IMR-90 (cell line): ENCODE results near the gene OPCML.

Source experiments
- CEBPB ChIP-seq: IDR thresholded peaks from 2 replicates; pipeline ENCODE4 v1.6.1; 2012; ENCODE audit warnings: low read depth, low read length, improper control_type of control experiment
- CHD1 ChIP-seq: IDR thresholded peaks from 2 replicates; pipeline ENCODE4 v1.6.1; 2012; ENCODE audit warnings: low read depth, low read length, improper control_type of control experiment
- CTCF ChIP-seq: conservative IDR thresholded peaks from 2 replicates; pipeline ENCODE4 v1.5.1; 2012; ENCODE audit warnings: mild to moderate bottlenecking, low read depth, low read length, improper control_type of control experiment
- FOS ChIP-seq: fragments of 150-350 bp; IDR thresholded peaks from 2 replicates; pipeline ENCODE4 v1.6.1; 2016; ENCODE audit warnings: low read depth, low read length
- MAFK ChIP-seq: IDR thresholded peaks from 2 replicates; pipeline ENCODE4 v1.6.1; 2012; ENCODE audit warnings: low read depth, low read length, improper control_type of control experiment
- MXI1 ChIP-seq: IDR thresholded peaks from 2 replicates; pipeline ENCODE4 v1.6.1; 2012; ENCODE audit warnings: low read depth, mild to moderate bottlenecking, low read length, moderate library complexity, borderline replicate concordance
- POLR2A ChIP-seq: IDR thresholded peaks from 2 replicates; pipeline ENCODE4 v1.6.1; 2012; ENCODE audit warnings: mild to moderate bottlenecking, low read depth, low read length
- RAD21 ChIP-seq: IDR thresholded peaks from 2 replicates; pipeline ENCODE4 v1.6.1; 2012; ENCODE audit warnings: low read length, improper control_type of control experiment
- SMC3 ChIP-seq: fragments of 150-350 bp; IDR thresholded peaks from 2 replicates; pipeline ENCODE4 v1.6.1; 2016; ENCODE audit warnings: low read depth, mild to moderate bottlenecking, antibody characterized with exemption, low read length, moderate library complexity
- USF2 ChIP-seq: fragments of 150-350 bp; IDR thresholded peaks from 2 replicates; pipeline ENCODE4 v1.6.1; 2017; ENCODE audit warnings: mild to moderate bottlenecking, antibody characterized with exemption, low read length, low read depth

DNA sequence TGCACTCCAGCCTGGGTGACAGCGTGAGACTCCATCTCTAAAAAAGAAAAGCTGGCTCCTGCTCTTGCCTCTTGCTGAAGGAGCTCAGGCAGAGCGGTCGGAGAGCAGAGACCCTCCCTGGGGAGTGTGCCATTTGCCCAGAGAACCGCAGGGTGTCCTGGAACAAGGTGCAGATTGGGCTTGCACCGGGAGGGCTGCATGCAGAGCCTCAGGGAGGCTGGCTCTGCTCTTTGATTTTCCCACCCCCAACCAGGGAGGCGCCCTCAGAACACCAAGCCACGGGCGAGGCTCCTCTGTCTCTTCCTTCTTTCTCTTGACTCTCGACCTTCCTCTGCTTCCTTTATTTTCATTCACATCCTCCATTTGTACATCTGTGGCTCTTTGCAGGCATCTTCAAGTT, 889.1 kb downstream of the OPCML start:
- TF ChIP-seq POLR2A (no peak), CTCF (no peak), CHD1 (no peak), MXI1 (no peak), FOS (no peak), RAD21 (no peak), USF2 (no peak), SMC3 (no peak), CEBPB (no peak), MAFK (no peak)
